CD4-positive, alpha-beta T cell (primary cell): ENCODE data around the gene ACBD6. TPM values are rescaled to one million over a fixed set of nuclear protein-coding genes. Genes with fewer than 3 reads are reported as not detected.

Experiments
- ATAC-seq: fragments of 200-7000 bp; cut with Tn5 transposase; one replicate; pipeline ENCODE4 v1.10.0; 2022; ENCODE audit warnings: mild to moderate bottlenecking; ENCODE audit not compliant: poor library complexity
- CTCF ChIA-PET: fragments of 350-600 bp; sonication (Branson Sonifier 250); formaldehyde crosslinking; loops from one replicate; lab custom pipeline; 2021; ENCODE audit warnings: antibody characterized with exemption, inconsistent platforms; lab: Charles Lee
- POLR2A ChIA-PET: fragments of 350-600 bp; sonication (Branson Sonifier 250); formaldehyde crosslinking; loops from one replicate; lab custom pipeline; 2021; ENCODE audit warnings: antibody characterized with exemption, inconsistent platforms; lab: Charles Lee
- DNase-seq, 14 experiments: peaks; one replicate each; pipeline ENCODE4 v3.0.0-alpha.2; 2013 to 2020; ENCODE audit warnings: mixed read lengths in 2 of 14
- H3K27ac ChIP-seq, 2 donors: one replicate each; pipeline versions ENCODE4 v1.5.1 to v1.7.0; 2013; ENCODE audit warnings: low read length in 2 of 2, low read depth in 1 of 2, mild to moderate bottlenecking in 1 of 2
- H3K27me3 ChIP-seq, 2 experiments: 1 replicate in 1 of 2; 2 replicates in 1 of 2; pipeline versions ENCODE4 v1.6.1 to v1.7.0; 2013; ENCODE audit warnings: low read length in 2 of 2, control low read depth in 1 of 2, mild to moderate bottlenecking in 1 of 2, moderate library complexity in 1 of 2; ENCODE audit not compliant: insufficient read depth in 2 of 2, control insufficient read depth in 1 of 2
- H3K36me3 ChIP-seq: one replicate; pipeline ENCODE4 v1.6.1; 2013; ENCODE audit warnings: low read length, control low read depth; ENCODE audit not compliant: insufficient read depth
- H3K4me1 ChIP-seq: one replicate; pipeline ENCODE4 v1.6.1; 2013; ENCODE audit warnings: low read length, control low read depth; ENCODE audit not compliant: insufficient read depth
- H3K4me3 ChIP-seq: one replicate; pipeline ENCODE4 v1.5.1; 2013; ENCODE audit warnings: mild to moderate bottlenecking, low read length, moderate library complexity
- H3K9me3 ChIP-seq, 2 experiments: 1 replicate in 1 of 2; 2 replicates in 1 of 2; pipeline versions ENCODE4 v1.6.1 to v1.7.0; 2013; ENCODE audit warnings: low read length in 2 of 2, mild to moderate bottlenecking in 2 of 2, control low read depth in 1 of 2, moderate library complexity in 1 of 2; ENCODE audit not compliant: control insufficient read depth in 1 of 2, insufficient read depth in 1 of 2
- H3K27ac Mint-ChIP-seq: one replicate; pipeline ENCODE4 v1.8.0; 2020; ENCODE audit warnings: mixed read lengths
- H3K27me3 Mint-ChIP-seq: one replicate; pipeline ENCODE4 v1.8.0; 2021; ENCODE audit warnings: mixed read lengths
- H3K36me3 Mint-ChIP-seq: one replicate; pipeline ENCODE4 v1.8.0; 2021; ENCODE audit warnings: low read depth, mixed read lengths
- H3K4me1 Mint-ChIP-seq: one replicate; pipeline ENCODE4 v1.8.0; 2021; ENCODE audit warnings: low read depth, mixed read lengths
- H3K4me3 Mint-ChIP-seq: one replicate; pipeline ENCODE4 v1.8.0; 2020; ENCODE audit warnings: mild to moderate bottlenecking, mixed read lengths
- H3K9me3 Mint-ChIP-seq: one replicate; pipeline ENCODE4 v1.8.0; 2020; ENCODE audit warnings: mixed read lengths
- CTCF ChIP-seq: fragments of 200-600 bp; IDR thresholded peaks from one replicate; pipeline ENCODE4 v1.8.0; 2022; ENCODE audit warnings: antibody characterized with exemption, mild to moderate bottlenecking
- intact Hi-C, 2 experiments: fragments of 100-400 bp; cut with DNase I in 1 of 2; cut with micrococcal nuclease in 1 of 2; formaldehyde crosslinking; loops; one replicate each; pipeline versions ENCODE4 v1.15.1 to v1.9.0; 2023 to 2025; cut with DNase I, micrococcal nuclease
- total RNA-seq, 174 experiments: library from RNA in 2 of 174; stranded (reverse) in 2 of 174; gene quantifications; one replicate each; pipeline ENCODE4 v1.2.3 and lab custom pipeline; 2021 to 2026

The ACBD6 gene
- total RNA-seq, 2 experiments from 2014 or later: 28.2 to 28.8 TPM

GRCh38 chr1:180353945-180354344 is 148.4 kb downstream of the ACBD6 start:
- Mint-ChIP-seq H3K9me3 (no peaks in the 10 kb centered on the region), H3K4me1 (peaks cover 10% of the 10 kb centered on the region), H3K36me3 (peaks cover 11% of the 10 kb centered on the region), H3K4me3 (no peak overlapping the region), H3K27ac (no peak overlapping the region), H3K27me3 (no peaks in the 10 kb centered on the region)
- ChIA-PET POLR2A (interaction anchor here (0.6 kb wide), 1 partner anchor 1794 kb away, joined by 3 read pairs; no protein-coding TSS in a partner anchor), CTCF (interaction anchor here (0.8 kb wide), 1 partner anchor 70 kb away, joined by 4 read pairs; no protein-coding TSS in a partner anchor)
- Histone ChIP-seq H3K27ac (no peak overlapping the region), H3K4me3 (no peak overlapping the region), H3K4me1 (no peaks in the 10 kb centered on the region), H3K9me3 (no peaks in the 10 kb centered on the region), H3K36me3 (no peaks in the 10 kb centered on the region), H3K27me3 (no peaks in the 10 kb centered on the region)
- intact Hi-C loops: no loop called here
- no peak for ATAC-seq
- DNase-seq: no peak
- no peak for TF ChIP-seq CTCF

GRCh38 chr1:180352588-180352987 is 149.8 kb downstream of the ACBD6 start:
- Mint-ChIP-seq H3K27ac (no peak overlapping the region), H3K36me3 (peaks cover 9% of the 10 kb centered on the region), H3K4me3 (no peak overlapping the region), H3K9me3 (no peaks in the 10 kb centered on the region), H3K4me1 (peaks cover 16% of the 10 kb centered on the region), H3K27me3 (no peaks in the 10 kb centered on the region)
- Histone ChIP-seq H3K27me3 (no peaks in the 10 kb centered on the region), H3K4me1 (no peaks in the 10 kb centered on the region), H3K27ac (no peak overlapping the region), H3K9me3 (peaks cover 0 to 1% of the 10 kb centered on the region in 2 experiments), H3K36me3 (no peaks in the 10 kb centered on the region), H3K4me3 (no peak overlapping the region)
- ATAC-seq (no peak), DNase-seq (no peak)
- POLR2A ChIA-PET: no interaction called here
- TF ChIP-seq CTCF: no peak
- intact Hi-C loops: no loop called here
- CTCF ChIA-PET: no interaction called here

GRCh38 chr1:180352021-180352420 is 150.4 kb downstream of the ACBD6 start:
- Mint-ChIP-seq H3K4me3 (no peak overlapping the region), H3K27ac (no peak overlapping the region), H3K9me3 (no peaks in the 10 kb centered on the region), H3K27me3 (no peaks in the 10 kb centered on the region), H3K36me3 (peaks cover 8% of the 10 kb centered on the region), H3K4me1 (peaks cover 18% of the 10 kb centered on the region)
- Histone ChIP-seq H3K27ac (no peak overlapping the region), H3K4me1 (no peaks in the 10 kb centered on the region), H3K9me3 (peaks cover 0 to 5% of the 10 kb centered on the region in 2 experiments), H3K36me3 (no peaks in the 10 kb centered on the region), H3K27me3 (no peaks in the 10 kb centered on the region), H3K4me3 (no peak overlapping the region)
- ChIA-PET CTCF (no interaction called here), POLR2A (no interaction called here)
- no peak for TF ChIP-seq CTCF
- no peak for DNase-seq
- intact Hi-C loops: no loop called here
- ATAC-seq: no peak
